PC-3 (cell line): ENCODE data around the gene TMEM44. TPM values are rescaled to one million over a fixed set of nuclear protein-coding genes. Genes with fewer than 3 reads are reported as not detected.

ENCODE experiments used
- ATAC-seq: fragments of 200-7000 bp; cut with Tn5 transposase; 2 replicates; pipeline ENCODE4 v1.9.1; 2020; ENCODE audit warnings: mild to moderate bottlenecking, moderate library complexity
- BruUV-seq: library from RNA; stranded (reverse); fragments of 400-500 nt; replicated peaks from 2 replicates; lab custom pipeline; 2021; lab: Mats Ljungman, UMichigan
- CTCF ChIA-PET: fragments of 300-600 bp; sonication (Branson Sonifier 250); formaldehyde crosslinking; loops from one replicate; lab custom pipeline; 2022; ENCODE audit warnings: antibody characterized with exemption; lab: Charles Lee
- POLR2A ChIA-PET: fragments of 300-600 bp; sonication (Branson Sonifier 250); formaldehyde crosslinking; loops from one replicate; lab custom pipeline; 2022; ENCODE audit warnings: antibody characterized with exemption; ENCODE audit not compliant: unreplicated experiment; lab: Charles Lee
- DNase-seq: peaks from one replicate; pipeline ENCODE4 v3.0.0-alpha.2; 2015
- H2AFZ ChIP-seq: fragments of 300-600 bp; sonication (generic); 2 replicates; pipeline ENCODE4 v1.6.0; 2016; ENCODE audit warnings: antibody characterized with exemption, low read length
- H3F3A ChIP-seq: fragments of 300-600 bp; sonication (generic); one replicate; pipeline ENCODE4 v1.6.0; 2017; ENCODE audit warnings: antibody characterized with exemption, low read length, control low read depth, mild to moderate bottlenecking; ENCODE audit not compliant: unreplicated experiment
- H3K27ac ChIP-seq: fragments of 300-600 bp; sonication (generic); 2 replicates; pipeline ENCODE4 v1.5.1; 2016; ENCODE audit warnings: mild to moderate bottlenecking, low read length
- H3K27me3 ChIP-seq: fragments of 300-600 bp; sonication (generic); 2 replicates; pipeline ENCODE4 v1.6.1; 2016; ENCODE audit warnings: low read length, mixed read lengths
- H3K36me3 ChIP-seq: fragments of 300-600 bp; sonication (generic); 2 replicates; pipeline ENCODE4 v1.6.1; 2016; ENCODE audit warnings: low read depth, mixed run types, low read length, mixed read lengths
- H3K4me1 ChIP-seq: fragments of 300-600 bp; sonication (generic); 2 replicates; pipeline ENCODE4 v1.5.1; 2016; ENCODE audit warnings: low read length; ENCODE audit not compliant: insufficient read depth
- H3K4me2 ChIP-seq: fragments of 300-600 bp; sonication (generic); 2 replicates; pipeline ENCODE4 v1.6.0; 2016; ENCODE audit warnings: low read length
- H3K4me3 ChIP-seq: fragments of 300-600 bp; sonication (generic); 2 replicates; pipeline ENCODE4 v1.5.1; 2016; ENCODE audit warnings: mild to moderate bottlenecking, low read length, mixed read lengths
- H3K79me2 ChIP-seq: fragments of 300-600 bp; sonication (generic); 2 replicates; pipeline ENCODE4 v1.6.1; 2017; ENCODE audit warnings: low read length, mixed read lengths
- H3K9ac ChIP-seq: fragments of 300-600 bp; sonication (generic); 2 replicates; pipeline ENCODE4 v1.6.0; 2016; ENCODE audit warnings: mild to moderate bottlenecking, low read length
- H3K9me2 ChIP-seq: fragments of 300-600 bp; sonication (generic); replicated peaks from 2 replicates; pipeline ENCODE4 v1.6.1; 2016; ENCODE audit warnings: mixed run types, low read length, mixed read lengths
- H3K9me3 ChIP-seq: fragments of 300-600 bp; sonication (generic); 2 replicates; pipeline ENCODE4 v1.6.1; 2016; ENCODE audit warnings: low read length, mixed read lengths
- H4K20me1 ChIP-seq: fragments of 300-600 bp; sonication (generic); 2 replicates; pipeline ENCODE4 v1.6.1; 2016; ENCODE audit warnings: low read length, mixed read lengths
- CTCF ChIP-seq: fragments of 300-600 bp; sonication (generic); conservative IDR thresholded peaks from 2 replicates; pipeline ENCODE4 v1.5.1; 2017; ENCODE audit warnings: antibody characterized with exemption, low read depth, mild to moderate bottlenecking, low read length
- EZH2 ChIP-seq: fragments of 300-600 bp; sonication (generic); IDR thresholded peaks from one replicate; pipeline ENCODE4 v1.6.1; 2017; ENCODE audit warnings: antibody characterized with exemption, mild to moderate bottlenecking, low read length; ENCODE audit not compliant: unreplicated experiment
- EZH2phosphoT487 ChIP-seq: fragments of 300-600 bp; sonication (generic); IDR thresholded peaks from 2 replicates; pipeline ENCODE4 v1.6.1; 2018; ENCODE audit warnings: mild to moderate bottlenecking, antibody characterized with exemption, low read length, borderline replicate concordance
- intact Hi-C: fragments of 100-400 bp; cut with micrococcal nuclease; formaldehyde crosslinking; loops from 2 replicates; pipeline ENCODE4 v1.9.0; 2023
- total RNA-seq: library from RNA; depleted of rRNA; stranded (reverse); fragments of >200 nt; gene quantifications from 2 replicates; pipeline ENCODE4 v1.2.3, GENCODE V29; 2014; rRNA removed

TMEM44 gene
- total RNA-seq, 1 experiment from 2014 or later: 16.6 TPM

DNA sequence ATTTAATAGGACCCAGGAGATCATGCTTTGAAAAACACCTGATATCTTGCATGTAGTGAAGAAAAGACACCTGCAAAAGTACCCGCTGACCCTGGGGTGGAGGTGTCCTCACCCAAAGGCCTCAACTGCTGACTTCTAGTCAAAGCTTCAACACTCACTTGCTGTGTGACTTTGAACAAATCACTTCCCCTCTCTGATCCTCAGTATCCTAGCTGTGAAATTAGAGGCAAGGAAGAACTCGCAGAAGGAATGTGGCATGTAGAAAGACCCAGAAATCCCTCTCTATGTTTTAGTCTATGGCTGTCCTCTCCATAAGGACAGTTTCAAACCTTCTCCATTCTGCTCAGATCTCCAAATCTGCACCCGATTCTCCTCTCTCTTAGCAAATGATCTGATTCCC is 93.7 kb downstream of the TMEM44 start:
- H3K36me3 ChIP-seq: 0 out of 2 replicates have a peak, but pooled peaks cover 3% of the 10 kb centered on the region
- CTCF ChIA-PET: no interaction called here
- intact Hi-C loops: loop anchor here (5.0 kb wide), 1 partner anchor 33 kb away; no protein-coding TSS in a partner anchor
- no peaks in the 10 kb centered on the region for H3K79me2 ChIP-seq
- no peak overlapping the region for H3K4me2 ChIP-seq
- BruUV-seq: no TSS peak
- POLR2A ChIA-PET: no interaction called here
- no peaks in the 10 kb centered on the region for H4K20me1 ChIP-seq
- H3K9me3 ChIP-seq: peaks cover 3% of the 10 kb centered on the region
- no peak for TF ChIP-seq CTCF
- no peak for TF ChIP-seq EZH2phosphoT487
- no peak for TF ChIP-seq EZH2
- H3K9me2 ChIP-seq: no peaks in the 10 kb centered on the region
- H3K4me1 ChIP-seq: peaks cover 15% of the 10 kb centered on the region
- DNase-seq (no peak), ATAC-seq (no peak)
- H3K9ac ChIP-seq: no peak overlapping the region
- no peak overlapping the region for H2AFZ ChIP-seq
- no peak overlapping the region for H3K4me3 ChIP-seq
- H3K27ac ChIP-seq: no peak overlapping the region
- H3K27me3 ChIP-seq: no peaks in the 10 kb centered on the region
- peaks cover 4% of the 10 kb centered on the region for H3F3A ChIP-seq

- DNase-seq (peak; percentile 93), ATAC-seq (peak; percentile 82)
- 0 out of 2 replicates have a peak, but pooled peaks cover 10% of the 10 kb centered on the region for H3K36me3 ChIP-seq
- peak overlapping the region; percentile 65 for H3K4me2 ChIP-seq
- peaks cover 15% of the 10 kb centered on the region for H3K4me1 ChIP-seq
- H2AFZ ChIP-seq: peak overlapping the region; percentile 6
- no peaks in the 10 kb centered on the region for H4K20me1 ChIP-seq
- no peaks in the 10 kb centered on the region for H3K9me2 ChIP-seq
- peak overlapping the region; percentile 69 for H3K27ac ChIP-seq
- BruUV-seq: TSS peak; percentile 20
- ChIA-PET POLR2A (no interaction called here), CTCF (no interaction called here)
- peaks cover 10% of the 10 kb centered on the region for H3K9me3 ChIP-seq
- peaks cover 4% of the 10 kb centered on the region for H3F3A ChIP-seq
- H3K9ac ChIP-seq: no peak overlapping the region
- intact Hi-C loops: loop anchor here (1.0 to 5.0 kb wide), 4 partner anchors 10 to 55 kb away; no protein-coding TSS in a partner anchor
- H3K27me3 ChIP-seq: no peaks in the 10 kb centered on the region
- H3K79me2 ChIP-seq: no peaks in the 10 kb centered on the region
- TF ChIP-seq CTCF: no peak
- TF ChIP-seq EZH2: no peak
- TF ChIP-seq EZH2phosphoT487: no peak
- peak overlapping the region; percentile 15; the same call in 1 of the 2 replicates for H3K4me3 ChIP-seq
Observed at GRCh38 chr3:194537732-194538247, 95.4 kb downstream of the TMEM44 start.

Other genes starting within 250 kb of the TMEM44 start
- gene GP5, start 234.2 kb downstream of the TMEM44 start, total RNA-seq: not detected in 2 replicates
- gene ATP13A3, start 146.4 kb downstream of the TMEM44 start, total RNA-seq: 69.4 and 101 TPM in 2 replicates
- 83.8 and 102 TPM in 2 replicates for gene LSG1, start 38.8 kb upstream of the TMEM44 start, total RNA-seq
- 59.8 and 73.8 TPM in 2 replicates for gene FAM43A, start 52.5 kb upstream of the TMEM44 start, total RNA-seq